Measurements from ENCODE around the gene ERBB2.
"Not testable (repeated sequence)": the region's sequence is repeated elsewhere in the genome, so short reads cannot be mapped to it uniquely, and the experiment has no call there.

Gene ERBB2

GRCh38 chr17:39757931-39758873 is 58.3 kb downstream of the ERBB2 start:
- FAIRE-seq (no peak), DNase-seq (ENCODE audit: low spot score) (no peak)

DNA sequence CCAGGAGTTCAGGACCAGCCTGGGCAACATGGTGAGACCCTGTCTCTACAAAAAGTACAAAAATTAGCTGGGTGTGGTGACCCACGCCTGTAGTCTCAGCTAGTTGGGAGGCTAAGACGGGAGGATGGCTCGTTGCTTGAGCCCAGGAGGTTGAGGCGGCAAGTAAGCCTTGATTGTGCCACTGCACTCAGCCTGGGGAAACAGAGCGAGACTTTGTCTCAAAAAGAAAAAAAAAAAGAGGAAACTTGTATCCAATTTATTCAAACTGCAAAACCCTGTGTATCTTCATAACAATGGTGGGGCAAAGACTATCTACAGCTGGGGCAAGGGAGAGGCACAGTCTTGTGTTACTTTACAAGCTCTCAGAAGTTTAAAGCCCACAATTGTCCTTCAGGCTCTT is 59.3 kb downstream of the ERBB2 start:
- FAIRE-seq, result no peak
- DNase-seq (ENCODE audit: low spot score), result no peak

- FAIRE-seq (no peak), DNase-seq (ENCODE audit: low spot score) (no peak)
Measured at GRCh38 chr17:39761861-39762496, 62.1 kb downstream of the ERBB2 start.

GRCh38 chr17:39763051-39763820 is 63.4 kb downstream of the ERBB2 start:
- DNase-seq (ENCODE audit: low spot score) (no peak), FAIRE-seq (no peak)

GRCh38 chr17:39764171-39764570 is 64.3 kb downstream of the ERBB2 start:
- not testable (repeated sequence) for DNase-seq (ENCODE audit: low spot score); FAIRE-seq

DNA sequence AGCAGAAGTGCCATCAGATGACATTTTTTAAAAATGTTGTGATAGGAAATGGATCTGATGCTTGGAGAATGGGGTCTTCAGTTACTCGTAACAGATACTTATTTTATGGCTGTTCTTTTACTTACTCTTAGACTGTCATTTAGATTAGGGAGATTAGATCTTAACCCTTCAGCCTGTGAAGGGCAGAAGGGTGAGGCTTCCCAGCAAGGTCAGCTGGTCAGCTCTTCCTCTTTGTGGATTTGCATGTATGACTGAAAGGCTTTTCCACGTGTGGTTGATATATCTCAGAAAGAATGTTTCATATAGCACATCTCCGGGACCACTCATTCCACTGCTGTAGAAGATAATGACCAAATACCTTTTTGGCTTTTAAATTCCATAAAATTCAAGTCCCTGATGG is 65.3 kb downstream of the ERBB2 start:
- DNase-seq (ENCODE audit: low spot score) (no peak), FAIRE-seq (no peak)

DNA sequence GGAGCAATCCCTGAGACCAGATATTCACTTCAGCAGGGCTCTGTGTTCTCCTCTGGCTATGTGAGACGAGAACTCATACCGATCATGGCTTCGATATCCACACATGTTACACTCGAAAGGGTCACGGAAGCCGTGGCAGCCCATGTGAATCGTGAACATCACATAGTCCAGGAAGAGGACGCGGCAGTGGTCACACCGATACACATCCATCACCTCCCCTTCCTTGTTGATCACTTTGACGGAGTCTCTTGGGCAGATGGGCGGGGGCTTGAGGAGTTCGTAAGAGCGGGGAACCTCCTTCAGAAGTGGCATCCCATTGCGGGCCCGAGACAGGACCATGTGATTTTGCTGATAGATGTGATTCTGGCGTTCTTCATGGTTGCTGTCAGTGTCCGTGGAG is 65.9 kb downstream of the ERBB2 start:
- no peak for FAIRE-seq
- no peak for DNase-seq (ENCODE audit: low spot score)

DNA sequence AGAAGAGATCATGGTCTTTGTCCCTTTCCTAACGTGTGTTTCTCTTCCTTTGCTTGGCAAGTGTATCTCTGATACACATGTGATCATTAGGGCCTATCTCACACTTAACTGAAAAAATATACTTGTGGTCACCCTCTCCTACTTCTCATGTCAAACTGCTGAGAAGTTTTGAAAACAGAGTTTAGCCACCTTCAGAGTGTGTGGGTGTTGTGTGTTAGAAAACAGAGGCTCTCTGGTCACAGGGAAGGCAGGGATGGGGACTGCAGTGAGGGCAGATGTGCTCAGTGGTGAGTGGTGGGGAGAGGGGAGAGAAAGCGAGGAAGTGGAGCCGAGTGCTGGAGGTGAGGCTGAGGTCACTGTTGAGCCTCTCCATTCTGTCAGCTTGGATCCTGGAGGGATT is 67.3 kb downstream of the ERBB2 start:
- no peak for FAIRE-seq
- no peak for DNase-seq (ENCODE audit: low spot score)

GRCh38 chr17:39769974-39770587 is 70.2 kb downstream of the ERBB2 start:
- FAIRE-seq (no peak), DNase-seq (ENCODE audit: low spot score) (no peak)

- no peak for DNase-seq (ENCODE audit: low spot score)
- FAIRE-seq, result no peak
Measured at GRCh38 chr17:39772415-39772814, 72.6 kb downstream of the ERBB2 start.

- no peak for DNase-seq (ENCODE audit: low spot score)
- no peak for FAIRE-seq
Measured at GRCh38 chr17:39772987-39773934, 73.4 kb downstream of the ERBB2 start.

DNA sequence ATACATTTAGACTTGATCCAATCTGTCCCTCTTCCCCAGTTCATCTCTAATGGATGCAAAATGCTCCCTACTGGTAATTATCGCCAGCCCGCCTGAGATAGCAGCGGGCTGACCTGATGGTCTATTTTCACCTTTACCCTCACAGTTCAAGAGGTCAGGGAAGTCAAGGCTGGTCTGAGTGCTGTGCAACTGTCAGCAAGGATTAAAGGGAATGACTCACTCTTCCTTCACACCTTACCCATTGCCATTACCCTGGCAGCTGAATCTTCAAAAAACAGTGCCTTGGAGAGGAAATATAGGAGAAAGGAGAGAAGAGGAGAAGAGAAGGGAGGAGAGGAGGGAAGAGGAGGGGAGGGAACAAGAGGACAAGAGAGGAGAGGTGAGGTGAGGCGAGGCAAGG is 74.2 kb downstream of the ERBB2 start:
- no peak for FAIRE-seq
- no peak for DNase-seq (ENCODE audit: low spot score)

DNA sequence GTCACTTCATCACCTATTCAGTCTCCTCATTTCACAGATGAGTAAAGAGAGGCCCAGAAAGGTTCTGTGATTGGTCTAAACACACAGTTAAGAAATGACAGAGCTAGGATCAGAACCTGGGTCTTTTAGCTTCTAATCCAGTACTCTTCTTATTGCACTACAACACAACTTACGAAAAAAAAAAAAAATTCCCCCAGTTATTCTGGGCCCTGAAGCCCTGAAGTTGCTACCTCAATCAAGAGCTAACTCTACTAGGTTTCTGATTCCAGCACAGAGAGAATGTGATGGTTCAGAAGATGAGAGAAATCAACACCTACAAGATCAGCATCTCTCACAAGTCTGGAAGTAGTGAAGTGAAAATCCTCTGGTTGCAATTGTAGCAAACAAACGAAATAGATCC is 75.2 kb downstream of the ERBB2 start:
- FAIRE-seq (no peak), DNase-seq (ENCODE audit: low spot score) (no peak)

DNA sequence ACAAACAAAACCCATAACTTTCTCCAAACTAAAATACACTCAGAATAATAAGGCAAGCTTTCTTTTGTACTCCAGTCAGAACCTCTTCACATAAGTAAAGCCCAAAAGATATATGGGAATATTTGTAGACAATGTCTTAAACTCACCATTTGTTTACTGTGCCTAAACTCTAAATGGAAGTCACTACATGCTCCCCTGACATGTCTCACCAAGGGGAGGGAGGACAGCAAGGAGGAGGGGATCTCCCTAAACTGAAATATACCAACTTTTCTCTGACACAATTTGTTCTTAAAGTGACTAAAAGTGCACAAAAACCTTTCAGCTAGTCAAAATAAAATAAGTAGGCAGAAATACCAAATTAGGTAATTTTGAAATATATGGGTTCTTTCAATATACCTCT is 76.4 kb downstream of the ERBB2 start:
- DNase-seq (ENCODE audit: low spot score), result no peak
- no peak for FAIRE-seq

DNA sequence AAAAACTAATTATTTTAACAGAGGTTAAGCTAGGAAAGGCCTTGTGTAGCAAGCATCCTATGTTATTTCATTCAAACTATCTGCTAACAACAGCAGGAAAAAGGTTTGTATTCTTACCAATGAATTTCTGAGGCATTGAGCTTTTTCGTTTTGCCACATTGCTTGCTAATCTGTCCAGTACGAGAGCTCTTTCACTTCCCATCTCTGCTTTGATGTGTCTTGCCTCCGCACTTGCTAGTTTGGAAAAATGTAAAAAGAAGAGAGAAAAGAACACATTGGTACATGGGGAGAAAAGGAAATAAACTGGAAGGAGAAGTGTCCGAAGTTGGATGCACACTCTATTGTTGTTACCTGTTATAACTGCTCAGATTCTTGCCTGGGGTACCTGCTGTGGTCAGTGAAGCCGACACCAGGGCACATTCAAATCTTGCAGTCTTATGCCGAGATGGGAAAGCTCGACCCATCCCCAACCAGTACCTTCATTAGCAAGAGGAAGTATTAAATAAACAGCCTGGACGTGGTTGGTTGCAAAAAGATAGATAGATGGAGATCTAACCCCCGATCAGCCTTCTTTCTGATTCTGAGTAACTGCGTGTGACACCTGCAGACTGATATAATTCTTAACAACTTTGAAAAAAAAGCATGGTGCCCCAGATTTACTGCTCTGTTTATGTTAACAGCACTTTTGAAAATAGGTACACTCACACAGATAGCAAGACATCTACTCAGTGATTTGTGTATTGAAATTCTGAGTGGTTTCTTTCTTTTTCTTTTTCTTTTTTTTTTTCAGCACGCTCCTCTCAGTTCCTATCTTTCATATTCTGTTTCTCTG is 77.9 kb downstream of the ERBB2 start:
- DNase-seq (ENCODE audit: low spot score) (no peak), FAIRE-seq (no peak)
